ENCODE results near the gene GINS1. TPM values are rescaled to one million over a fixed set of nuclear protein-coding genes. Genes with fewer than 3 reads are reported as not detected.

Gene GINS1
- total RNA-seq, 1 donor from 2014 or later, result 53.9 TPM

DNA sequence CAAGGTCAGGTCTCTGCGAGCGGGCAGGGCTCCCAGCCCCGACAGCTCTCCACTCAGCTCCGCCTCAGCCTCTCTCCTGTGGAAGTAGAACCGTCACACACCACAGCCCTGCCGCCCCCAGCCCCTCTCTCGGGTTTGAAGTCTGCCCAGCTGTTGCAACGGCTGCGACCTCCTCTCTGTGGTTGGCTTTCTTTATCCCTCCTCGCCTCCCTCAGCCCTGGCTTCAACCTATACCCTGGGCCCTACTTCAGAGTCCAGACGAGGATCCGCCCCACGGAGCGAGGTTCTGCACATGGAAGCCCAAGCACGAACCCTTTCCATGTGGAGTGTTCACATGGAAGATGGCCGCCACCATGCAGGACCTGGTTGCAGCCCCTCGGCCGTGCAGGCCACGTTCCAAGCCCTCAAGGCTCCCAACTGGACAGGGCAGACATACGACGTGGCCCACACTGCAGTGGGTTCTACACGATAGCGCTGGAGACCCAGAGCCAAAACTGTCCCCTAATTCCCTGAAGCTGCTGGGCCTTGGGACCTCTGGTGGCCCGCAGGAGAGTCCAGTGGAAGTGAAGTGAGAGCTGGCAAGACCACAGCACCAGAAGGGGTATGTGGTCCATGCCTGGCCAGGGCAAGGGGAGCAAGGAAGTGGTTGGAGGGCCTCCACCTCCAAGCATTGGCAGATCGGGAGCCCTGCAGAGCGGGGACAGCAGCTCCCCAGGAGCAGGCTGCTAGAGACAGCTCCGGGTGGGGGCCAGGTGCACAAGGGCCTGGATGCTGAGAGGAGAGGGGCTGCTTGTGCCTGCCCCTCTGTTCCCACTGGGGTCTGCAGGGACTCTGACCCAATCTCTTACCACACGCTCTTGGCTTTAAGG is 69.8 kb downstream of the GINS1 start:
- Mint-ChIP-seq H3K27me3 (ENCODE audit: low read depth) (no peaks in the 10 kb centered on the region), H3K4me3 (no peak overlapping the region), H3K9me3 (no peaks in the 10 kb centered on the region), H3K27ac (ENCODE audit: unreplicated experiment) (no peak overlapping the region), H3K4me1 (no peaks in the 10 kb centered on the region), H3K36me3 (ENCODE audit: low read depth) (peaks cover 14% of the 10 kb centered on the region)
- DNase-seq (ENCODE audit: low read depth, low spot score), result no peak
- TF ChIP-seq, protein P1, sequence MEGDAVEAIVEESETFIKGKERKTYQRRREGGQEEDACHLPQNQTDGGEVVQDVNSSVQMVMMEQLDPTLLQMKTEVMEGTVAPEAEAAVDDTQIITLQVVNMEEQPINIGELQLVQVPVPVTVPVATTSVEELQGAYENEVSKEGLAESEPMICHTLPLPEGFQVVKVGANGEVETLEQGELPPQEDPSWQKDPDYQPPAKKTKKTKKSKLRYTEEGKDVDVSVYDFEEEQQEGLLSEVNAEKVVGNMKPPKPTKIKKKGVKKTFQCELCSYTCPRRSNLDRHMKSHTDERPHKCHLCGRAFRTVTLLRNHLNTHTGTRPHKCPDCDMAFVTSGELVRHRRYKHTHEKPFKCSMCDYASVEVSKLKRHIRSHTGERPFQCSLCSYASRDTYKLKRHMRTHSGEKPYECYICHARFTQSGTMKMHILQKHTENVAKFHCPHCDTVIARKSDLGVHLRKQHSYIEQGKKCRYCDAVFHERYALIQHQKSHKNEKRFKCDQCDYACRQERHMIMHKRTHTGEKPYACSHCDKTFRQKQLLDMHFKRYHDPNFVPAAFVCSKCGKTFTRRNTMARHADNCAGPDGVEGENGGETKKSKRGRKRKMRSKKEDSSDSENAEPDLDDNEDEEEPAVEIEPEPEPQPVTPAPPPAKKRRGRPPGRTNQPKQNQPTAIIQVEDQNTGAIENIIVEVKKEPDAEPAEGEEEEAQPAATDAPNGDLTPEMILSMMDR (conservative IDR thresholded peaks at IDR 0.05), result no peak

DNA sequence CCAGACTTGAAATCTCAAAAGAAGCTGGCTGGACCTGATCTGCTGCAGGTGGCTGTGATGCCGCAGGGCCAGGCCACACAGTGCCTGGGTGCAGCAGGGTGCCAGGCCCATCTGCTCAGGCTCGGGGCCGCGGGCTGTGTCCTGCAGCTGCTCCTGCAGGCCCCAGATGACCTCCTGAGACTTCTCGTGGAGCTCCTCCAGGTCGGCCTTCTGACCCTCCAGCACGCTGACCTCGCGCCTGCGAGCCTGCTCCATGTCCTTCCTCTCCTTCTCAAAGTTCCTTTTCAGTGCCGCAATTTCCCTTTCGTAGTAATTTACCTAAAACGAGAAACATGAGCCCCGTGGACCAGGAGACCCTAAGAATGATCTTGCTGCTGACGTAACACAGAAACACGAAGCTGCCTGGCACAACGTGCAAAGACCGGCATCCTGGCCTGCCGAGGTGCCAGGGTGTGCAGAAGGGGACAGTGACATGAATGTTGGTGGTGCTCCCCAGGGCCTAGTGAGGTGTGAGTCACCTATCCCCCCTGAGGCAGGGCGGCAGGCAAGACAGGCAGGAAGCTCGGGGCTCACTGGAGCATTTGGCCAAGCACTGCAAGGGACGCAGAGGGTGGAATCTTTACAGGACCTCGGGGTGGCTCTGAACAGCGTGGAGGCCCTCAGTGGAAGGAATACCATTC is 71.6 kb downstream of the GINS1 start:
- Mint-ChIP-seq H3K4me1 (no peaks in the 10 kb centered on the region), H3K27me3 (ENCODE audit: low read depth) (no peaks in the 10 kb centered on the region), H3K36me3 (ENCODE audit: low read depth) (peaks cover 10% of the 10 kb centered on the region), H3K9me3 (no peaks in the 10 kb centered on the region), H3K27ac (ENCODE audit: unreplicated experiment) (no peak overlapping the region), H3K4me3 (no peak overlapping the region)
- DNase-seq (ENCODE audit: low read depth, low spot score), result no peak
- TF ChIP-seq, protein P1 (conservative IDR thresholded peaks at IDR 0.05), result no peak

DNA sequence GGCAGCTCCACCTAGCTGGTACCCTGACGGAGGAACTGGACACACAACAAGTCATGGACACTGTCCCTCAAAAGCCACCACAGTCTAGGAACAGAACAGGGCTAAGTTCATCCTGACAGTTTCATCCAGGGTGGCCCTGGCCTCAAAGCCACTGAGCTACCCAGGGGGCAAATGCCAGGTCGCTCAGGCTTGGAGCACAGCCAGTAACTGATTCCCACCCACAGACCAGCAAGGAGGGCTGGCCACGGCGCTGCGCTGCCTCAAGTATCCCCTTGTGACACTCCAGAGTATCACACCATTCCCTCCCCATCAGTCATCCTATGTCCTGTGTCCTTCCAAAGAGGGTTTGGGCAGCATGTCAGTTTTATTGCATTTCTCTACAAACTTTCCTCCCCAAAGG is 72.2 kb downstream of the GINS1 start:
- Mint-ChIP-seq H3K27me3 (ENCODE audit: low read depth) (no peaks in the 10 kb centered on the region), H3K4me3 (no peak overlapping the region), H3K4me1 (no peaks in the 10 kb centered on the region), H3K27ac (ENCODE audit: unreplicated experiment) (no peak overlapping the region), H3K9me3 (no peaks in the 10 kb centered on the region), H3K36me3 (ENCODE audit: low read depth) (peaks cover 10% of the 10 kb centered on the region)
- TF ChIP-seq, protein P1 (conservative IDR thresholded peaks at IDR 0.05), result no peak
- no peak for DNase-seq (ENCODE audit: low read depth, low spot score)

DNA sequence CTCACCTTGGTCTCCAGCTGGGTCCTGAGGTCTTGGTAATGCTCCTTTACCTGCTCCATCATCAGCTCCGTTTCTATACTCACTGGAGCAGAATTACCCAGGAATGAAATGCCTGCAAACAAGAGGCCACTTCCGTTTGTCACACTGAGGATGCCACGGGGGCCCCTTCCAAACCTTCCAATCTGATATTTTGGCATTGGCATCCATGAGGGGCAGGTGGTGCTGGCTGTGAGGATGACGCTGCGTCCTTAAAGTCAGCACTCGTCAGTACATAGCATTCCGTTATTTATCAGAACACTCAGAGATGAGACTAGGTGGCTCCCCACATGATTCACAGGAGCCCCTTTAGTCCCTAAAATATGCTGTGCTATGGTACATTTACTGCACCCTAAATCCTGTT is 72.7 kb downstream of the GINS1 start:
- Mint-ChIP-seq H3K9me3 (no peaks in the 10 kb centered on the region), H3K4me3 (no peak overlapping the region), H3K27ac (ENCODE audit: unreplicated experiment) (no peak overlapping the region), H3K27me3 (ENCODE audit: low read depth) (no peaks in the 10 kb centered on the region), H3K36me3 (ENCODE audit: low read depth) (peaks cover 9% of the 10 kb centered on the region), H3K4me1 (no peaks in the 10 kb centered on the region)
- DNase-seq (ENCODE audit: low read depth, low spot score), result no peak
- TF ChIP-seq, protein P1 (conservative IDR thresholded peaks at IDR 0.05), result no peak

DNA sequence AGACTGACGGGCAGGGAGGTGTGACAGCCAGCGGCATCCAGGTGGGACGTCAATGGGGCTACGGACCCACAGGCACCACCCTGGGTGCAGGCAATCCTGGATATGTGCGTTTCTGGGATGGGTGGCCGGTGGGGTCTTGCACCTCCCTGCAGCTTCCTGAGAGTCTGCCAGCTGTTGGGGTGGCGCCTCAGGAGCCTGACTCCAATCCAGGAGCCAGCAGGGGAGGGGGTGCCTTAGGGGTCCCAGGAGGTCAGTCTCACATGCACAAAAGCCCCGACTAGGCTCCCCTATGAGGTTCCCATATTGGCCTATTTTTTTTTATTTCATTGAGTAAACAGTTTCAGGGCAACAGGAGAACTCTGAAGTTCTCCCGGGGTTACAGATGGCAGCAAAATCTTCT is 73.3 kb downstream of the GINS1 start:
- no peak for DNase-seq (ENCODE audit: low read depth, low spot score)
- Mint-ChIP-seq H3K9me3 (no peaks in the 10 kb centered on the region), H3K27me3 (ENCODE audit: low read depth) (no peaks in the 10 kb centered on the region), H3K36me3 (ENCODE audit: low read depth) (peaks cover 7% of the 10 kb centered on the region), H3K4me3 (no peak overlapping the region), H3K27ac (ENCODE audit: unreplicated experiment) (no peak overlapping the region), H3K4me1 (no peaks in the 10 kb centered on the region)
- TF ChIP-seq, protein P1 (conservative IDR thresholded peaks at IDR 0.05), result no peak
